Measurements from ENCODE around the gene BANF1.

GRCh38 chr11:66044757-66045156, 42.5 kb downstream of the BANF1 start:
- no peak for TF ChIP-seq CTCF (IDR thresholded peaks at IDR 0.05)
- TF ChIP-seq POLR2A (IDR thresholded peaks at IDR 0.05): no peak
- no peak for TF ChIP-seq POLR2AphosphoS5 (IDR thresholded peaks at IDR 0.05)

Data from gastroesophageal sphincter (tissue), 3 donors.